Measurements from ENCODE around the gene CHRNA9.

Gene CHRNA9

DNA sequence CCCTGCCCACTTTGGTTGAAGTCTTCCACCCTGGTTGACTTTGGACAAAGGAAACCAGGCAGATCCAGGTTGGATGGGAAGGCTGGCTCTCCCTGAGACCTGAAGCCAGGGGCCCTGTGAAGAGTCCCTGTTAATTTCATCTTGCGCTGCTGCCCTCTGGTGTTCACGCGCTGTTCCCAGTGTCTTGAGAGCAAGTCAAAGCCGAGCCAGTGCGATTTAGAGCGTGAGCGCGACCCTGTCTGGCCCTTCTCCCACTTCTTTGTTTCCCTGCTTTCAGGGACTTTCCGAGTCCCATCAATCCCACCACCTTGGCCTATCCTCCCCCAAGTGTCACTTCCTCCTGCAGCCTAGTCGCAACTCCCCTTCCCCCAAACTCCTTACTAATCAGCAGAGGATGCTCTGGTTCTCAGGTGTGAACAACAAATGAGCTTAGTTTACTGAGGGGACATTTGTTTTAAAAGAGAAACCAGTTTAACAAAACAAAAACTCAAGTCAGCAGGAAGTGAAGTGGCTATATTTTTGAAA lies 25.8 kb upstream of the CHRNA9 start:
- peak; percentile 64 for DNase-seq (ENCODE audit: low read depth)

DNA sequence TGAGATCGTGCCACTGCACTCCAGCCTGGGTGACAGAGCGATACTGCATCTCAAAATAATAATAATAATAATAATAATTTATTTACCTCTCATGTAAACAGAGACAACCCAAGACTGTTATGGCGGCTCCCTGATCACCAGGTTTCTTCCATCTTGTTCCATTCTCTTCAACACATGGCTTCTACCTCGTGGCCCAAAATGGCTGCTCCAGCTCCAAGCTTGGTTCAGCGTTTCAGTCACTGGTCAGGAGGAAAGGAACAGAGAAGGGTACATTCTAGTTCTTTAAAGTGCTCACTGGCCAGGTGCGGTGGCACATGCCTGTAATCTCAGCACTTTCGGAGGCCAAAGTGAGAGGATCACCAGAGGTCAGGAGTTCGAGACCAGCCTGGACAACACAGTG lies 24.9 kb upstream of the CHRNA9 start:
- no peak for DNase-seq (ENCODE audit: low read depth)

DNA sequence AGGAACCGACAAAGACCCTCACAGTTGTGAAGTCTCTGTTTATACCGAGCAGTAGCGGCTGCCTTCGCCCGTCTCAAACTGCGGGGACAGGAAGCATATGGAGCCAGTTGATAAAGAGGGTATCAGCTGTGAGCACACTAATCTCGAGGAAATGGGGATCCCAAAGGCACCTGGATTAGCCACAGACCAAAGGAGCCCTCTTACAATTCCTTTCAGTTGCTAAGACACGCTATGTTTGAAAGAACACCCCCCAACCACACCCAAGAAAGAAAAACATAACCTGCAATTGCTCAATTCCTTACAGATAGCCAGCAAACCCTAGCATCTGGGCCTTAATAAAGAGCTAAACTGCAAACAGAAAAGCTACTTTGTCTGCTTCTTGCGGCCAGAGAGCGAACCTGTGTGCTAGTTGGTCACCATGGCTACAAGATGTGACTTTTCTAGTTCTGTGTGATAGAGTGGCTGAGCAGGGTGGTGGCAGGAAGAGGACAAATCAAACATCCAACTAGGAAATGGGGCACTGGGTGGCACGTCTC lies 23.3 kb upstream of the CHRNA9 start:
- DNase-seq (ENCODE audit: low read depth), result no peak

DNA sequence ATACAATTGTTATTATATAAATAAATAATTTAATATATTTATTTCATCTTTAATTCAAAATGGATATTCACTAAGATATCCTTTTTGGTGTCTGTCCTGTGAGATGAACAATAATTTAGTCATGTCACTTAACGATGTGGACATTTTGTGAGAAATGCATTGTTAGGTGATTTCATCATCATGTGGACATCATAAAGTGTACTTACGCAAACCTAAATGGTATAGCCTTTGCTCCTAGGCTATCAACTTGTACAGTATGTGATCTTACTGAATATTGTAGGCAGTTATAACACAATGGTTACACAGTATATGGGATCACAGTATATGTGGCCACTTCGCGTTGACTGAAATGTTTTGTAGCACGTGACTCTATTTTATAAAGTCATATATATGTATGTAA lies 20.2 kb upstream of the CHRNA9 start:
- no peak for DNase-seq (ENCODE audit: low read depth)

DNA sequence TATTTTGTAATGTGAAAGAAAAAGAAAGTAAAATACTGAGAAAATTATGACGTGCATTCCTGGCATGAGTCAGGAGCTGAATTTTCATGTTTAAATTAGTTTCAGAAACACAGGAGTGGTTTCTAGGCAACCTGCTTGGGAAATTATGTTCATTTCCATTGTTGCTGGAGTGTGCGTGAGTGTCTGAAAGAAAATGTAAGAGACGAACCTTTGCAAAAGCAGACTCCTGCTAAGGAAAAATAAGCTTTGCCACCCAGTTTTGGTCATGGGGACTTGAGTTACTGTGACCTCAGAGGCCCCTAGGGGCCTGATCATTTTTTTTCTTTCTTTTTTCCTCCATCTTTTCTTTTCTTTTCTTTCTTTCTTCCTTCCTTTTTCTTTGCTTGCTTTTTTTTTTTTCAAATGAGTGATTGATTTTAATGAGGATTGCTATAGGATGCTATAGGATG lies 18.8 kb upstream of the CHRNA9 start:
- DNase-seq (ENCODE audit: low read depth), result peak; percentile 95

DNA sequence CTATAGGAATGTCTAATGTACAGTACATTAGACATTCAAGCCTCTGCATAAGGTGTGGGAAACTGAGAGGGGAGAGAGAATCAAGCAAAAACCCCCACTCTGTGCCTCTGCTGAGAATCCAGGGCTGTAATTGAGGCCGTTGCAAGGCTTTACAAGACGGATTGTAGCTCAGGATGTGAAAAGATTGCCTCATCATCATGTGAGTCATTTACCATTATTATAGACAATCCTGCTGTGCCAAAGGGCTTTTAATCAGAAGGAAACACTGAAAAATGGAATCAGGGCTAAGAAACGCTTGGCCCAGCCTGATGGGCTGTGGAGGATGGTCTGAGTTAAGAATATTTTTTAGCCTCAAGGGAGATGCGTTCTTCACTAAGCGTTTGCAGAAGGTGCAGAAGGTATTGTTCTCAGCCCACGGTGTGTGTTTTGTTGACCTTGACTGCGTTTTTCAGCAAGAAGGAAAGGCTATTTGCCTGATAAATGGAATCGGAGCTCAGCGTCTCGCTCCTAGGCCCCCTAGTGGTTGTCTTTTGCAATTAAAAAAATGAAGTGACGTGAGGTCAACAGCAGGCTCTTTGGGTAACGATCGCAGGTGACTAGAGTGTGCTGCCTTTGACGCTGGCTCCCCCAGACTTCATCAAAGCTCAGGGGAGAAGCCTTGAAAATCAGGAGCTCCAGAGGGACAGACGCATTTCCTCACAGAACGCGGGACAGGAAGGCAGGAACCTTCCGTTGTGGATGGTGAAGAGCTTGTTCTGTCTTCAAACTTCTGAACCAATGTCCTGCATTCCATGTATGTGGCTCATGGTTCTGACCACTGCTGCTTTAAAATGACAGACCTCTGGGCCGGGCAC lies 18.1 kb upstream of the CHRNA9 start:
- peak; percentile 96 for DNase-seq (ENCODE audit: low read depth)

DNA sequence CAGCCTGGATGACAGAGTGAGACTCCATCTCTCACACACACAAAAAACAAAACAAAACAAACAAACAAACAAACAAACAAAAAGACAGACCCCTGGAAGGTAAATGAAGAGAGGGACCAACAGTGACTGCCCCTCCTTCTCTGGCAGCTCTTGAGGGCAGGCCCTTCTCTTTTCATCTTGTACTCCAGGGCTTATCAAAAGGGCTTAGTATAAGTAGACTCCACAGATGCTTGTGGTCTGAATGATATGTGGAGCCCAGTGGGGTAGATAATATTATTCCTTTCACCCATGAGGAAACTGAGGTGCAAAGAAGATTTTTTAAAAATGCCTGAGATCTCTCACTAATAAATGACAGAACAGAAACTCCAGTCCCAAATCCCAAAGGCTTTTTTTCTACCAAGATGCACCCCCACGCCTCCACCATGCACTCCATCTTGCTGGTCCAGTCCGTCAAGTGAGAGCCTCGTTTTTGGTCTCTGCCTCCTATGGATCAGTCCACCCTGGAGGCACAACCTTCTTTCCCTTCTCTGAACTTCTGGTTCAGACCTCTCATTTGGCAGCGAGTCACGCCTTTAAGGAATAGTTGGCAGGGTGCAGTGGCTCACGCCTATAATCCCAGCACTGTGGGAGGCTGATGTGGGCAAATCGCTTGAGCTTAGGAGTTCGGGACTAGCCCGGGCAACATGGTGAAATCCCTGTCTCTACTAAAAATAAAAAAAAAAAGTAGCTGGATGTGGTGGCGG lies 17.0 kb upstream of the CHRNA9 start:
- no peak for DNase-seq (ENCODE audit: low read depth)

DNA sequence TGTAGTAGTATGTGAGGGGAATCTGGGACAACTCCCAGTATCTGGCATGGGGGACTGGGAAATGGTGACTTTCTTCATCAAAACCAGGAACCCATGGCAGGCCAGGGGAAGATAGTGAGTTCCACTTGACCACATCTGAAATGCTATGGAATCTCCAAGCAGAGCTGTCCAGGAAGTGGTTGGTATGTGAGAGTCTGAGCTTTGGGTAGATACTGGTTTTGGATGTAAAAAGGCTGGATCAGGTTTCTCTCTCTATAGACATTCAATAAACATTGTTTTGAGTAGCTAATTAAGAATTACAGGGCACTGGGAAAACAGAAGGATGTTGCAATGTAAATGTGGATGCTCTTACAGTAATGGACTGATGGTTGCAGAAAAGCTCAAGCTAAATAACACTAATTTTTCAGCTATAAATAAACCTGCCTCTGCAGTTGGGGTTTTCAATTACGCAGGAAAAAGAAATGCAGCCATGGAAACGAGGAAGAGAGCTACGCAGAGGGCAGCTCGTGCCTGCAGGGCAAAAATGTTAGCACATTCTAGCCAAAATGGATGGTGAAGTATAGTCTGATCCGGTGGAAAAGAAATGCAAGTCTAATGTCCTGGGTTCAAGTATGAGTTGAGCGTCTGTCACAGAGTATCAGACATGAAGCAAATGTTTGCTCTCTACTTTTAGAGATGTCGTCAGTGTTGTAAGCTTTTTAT lies 13.4 kb upstream of the CHRNA9 start:
- DNase-seq (ENCODE audit: low read depth), result peak; percentile 64

DNA sequence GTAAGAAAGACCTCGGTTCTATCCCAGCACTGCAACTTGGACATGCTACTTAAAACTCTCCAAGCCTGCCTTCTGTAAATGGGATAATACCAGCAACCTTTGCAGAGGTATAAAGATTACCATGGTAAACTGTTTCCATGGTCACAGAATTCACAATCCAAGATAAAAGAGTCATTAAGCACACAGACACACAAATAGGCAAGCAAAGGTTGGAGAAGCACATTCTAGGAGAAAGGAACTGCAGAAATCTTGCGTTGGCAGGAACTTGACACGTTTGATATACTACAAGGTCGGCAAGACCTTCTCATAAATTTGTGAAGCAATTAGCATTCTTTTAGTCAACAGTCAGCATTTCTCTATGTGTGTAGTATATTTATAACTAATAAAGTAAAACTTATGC lies 12.3 kb upstream of the CHRNA9 start:
- no peak for DNase-seq (ENCODE audit: low read depth)

DNA sequence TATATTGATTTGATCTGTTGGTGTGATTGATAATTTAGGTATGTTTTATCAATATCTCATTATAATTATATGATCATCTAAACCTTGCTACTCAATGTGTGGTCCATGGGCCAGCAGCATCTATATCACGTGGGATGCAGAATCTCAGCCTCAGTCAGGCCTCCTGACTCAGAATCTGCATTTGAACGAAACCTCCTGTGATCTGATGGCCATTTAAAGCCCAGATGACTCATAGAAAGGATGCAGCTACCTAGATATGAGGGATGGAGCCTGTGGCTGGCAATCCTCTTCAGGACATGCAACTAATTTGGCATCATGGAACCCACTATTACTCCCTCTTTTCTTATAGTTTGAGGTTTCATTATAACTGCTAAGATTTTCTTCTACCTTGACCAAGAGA lies 11.3 kb upstream of the CHRNA9 start:
- DNase-seq (ENCODE audit: low read depth), result no peak

DNA sequence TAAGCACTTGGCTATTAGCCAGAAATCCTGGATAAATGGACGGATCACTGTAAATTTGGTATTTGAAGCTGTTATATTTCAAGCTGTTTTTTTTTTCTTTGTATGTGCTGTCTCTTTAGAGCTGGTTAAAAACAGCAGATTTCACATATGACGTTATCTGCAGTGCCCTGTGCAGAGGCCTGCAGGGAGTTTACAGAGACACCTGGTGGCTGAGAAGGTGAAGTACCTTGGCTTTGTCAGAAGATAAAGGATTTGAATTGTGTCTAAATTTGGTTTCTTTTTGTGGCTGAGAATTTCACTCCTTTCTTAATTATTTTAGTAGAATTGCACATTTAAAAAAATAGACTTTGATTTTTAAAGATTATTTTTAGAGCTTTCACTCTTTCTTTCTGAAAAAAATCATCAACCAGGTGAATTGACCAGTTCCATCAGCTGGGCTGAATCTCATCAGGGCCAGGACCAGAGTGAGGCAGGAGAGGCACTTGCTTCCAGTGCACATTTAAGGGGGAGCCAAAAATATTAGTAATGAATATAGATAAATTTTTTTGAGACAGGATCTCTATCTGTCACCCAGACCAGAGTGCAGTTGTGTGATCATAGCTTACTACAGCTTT lies 9.6 kb upstream of the CHRNA9 start:
- peak; percentile 45 for DNase-seq (ENCODE audit: low read depth)

DNA sequence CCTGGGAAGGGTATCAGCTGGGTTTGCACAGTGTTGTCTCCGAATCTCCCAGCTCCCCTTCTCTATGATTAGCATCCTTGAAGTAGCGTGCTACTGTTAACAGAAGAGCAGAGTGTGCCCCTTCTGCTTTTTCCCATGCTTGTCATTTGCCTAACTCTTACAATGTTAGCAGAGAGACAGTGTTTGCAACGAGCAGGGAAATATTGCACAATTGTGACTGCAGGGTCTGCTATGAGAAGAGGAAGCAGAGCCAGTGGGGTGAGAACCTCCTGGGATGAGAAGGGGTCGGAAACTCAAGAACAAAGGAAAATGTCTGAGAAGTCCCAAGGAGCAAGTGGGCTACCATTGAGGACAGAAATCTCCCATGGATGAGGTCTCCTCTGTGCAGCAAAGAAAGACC lies 7.8 kb upstream of the CHRNA9 start:
- no peak for DNase-seq (ENCODE audit: low read depth)

DNA sequence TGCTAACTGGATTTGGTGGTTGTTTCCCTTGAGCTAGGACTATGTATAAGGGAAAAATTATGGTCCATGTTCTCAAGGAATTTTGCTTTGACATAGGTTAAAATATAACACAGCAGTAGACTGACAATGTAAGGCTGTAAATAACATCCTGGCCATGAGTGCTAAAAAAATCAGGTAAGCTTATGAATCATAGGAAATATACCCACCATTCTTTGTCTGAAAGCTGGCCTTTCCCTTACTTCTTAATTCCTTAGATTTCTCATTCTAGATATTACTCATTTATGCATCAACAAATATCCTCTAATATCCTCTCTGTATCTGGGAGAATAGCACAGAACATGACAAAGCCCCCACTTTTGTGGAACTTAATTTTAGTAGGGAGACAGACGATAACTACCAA lies 6.8 kb upstream of the CHRNA9 start:
- DNase-seq (ENCODE audit: low read depth), result no peak

DNA sequence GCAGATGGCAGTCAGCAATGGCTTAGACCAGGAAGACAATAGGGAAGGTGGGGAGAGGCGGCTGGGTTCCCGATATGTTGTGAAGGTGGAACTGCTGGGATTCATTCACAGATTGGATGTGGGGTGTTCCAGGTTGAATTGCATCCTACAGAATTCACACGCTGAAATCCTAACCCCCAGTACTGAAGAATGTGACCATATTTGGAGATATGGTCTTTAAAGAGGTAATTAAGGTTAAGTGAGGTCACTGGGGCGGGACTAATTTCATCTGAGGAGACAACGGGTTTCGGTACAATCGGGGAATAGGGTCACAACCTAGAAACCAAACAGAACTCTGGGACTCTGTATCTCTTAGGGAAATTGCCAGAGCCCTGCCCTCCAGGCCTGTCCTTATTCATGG lies 5.3 kb upstream of the CHRNA9 start:
- no peak for DNase-seq (ENCODE audit: low read depth)

DNA sequence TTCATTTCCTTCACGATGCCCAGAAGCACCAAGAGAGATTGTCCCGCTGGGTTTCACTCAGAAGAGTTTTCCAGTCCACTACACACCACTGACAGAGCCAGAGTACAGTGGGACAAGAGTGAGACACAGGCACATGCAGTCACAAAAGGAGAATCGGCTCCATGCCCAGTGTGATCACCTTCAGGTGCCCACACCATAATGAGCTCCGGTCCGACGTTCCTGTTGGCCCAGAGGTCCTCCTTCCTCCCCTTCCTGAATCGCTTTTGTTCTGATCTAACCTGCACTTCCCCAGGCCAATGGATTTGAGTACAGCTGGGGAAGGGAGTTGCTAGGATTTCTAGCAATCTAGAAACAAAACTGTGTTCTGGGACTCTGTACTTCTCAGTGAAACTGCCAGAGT lies 4.6 kb upstream of the CHRNA9 start:
- DNase-seq (ENCODE audit: low read depth), result no peak

DNA sequence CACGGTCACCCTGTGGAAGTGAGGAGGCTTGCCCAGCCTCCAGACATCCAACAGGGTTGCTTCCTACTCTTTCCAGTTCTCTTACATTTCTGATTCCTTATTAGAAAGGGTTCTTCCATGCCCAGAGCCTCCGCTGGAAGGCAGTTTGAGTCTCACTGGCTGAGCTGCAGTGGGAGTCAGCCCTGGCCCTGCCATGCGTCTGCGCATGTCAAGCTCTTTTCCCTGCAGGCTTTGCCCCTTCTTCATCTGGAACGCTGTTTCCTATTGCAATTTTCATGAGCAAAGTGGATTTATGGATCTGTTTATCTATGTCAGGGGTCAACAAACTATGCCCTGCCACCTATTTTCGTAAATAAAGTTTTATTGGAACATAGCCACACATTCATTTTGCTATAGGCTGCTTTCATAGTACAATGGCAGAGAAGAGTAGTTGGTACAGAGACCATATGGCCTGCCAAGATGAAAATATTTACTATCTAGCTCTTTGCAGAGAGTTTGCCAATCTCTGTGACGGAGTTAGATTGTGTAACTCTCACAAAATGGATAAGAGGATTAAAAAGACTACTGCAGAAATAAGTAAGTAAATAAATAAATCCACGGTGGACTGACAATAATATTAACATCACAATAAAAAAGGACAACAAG lies 3.9 kb upstream of the CHRNA9 start:
- no peak for DNase-seq (ENCODE audit: low read depth)

DNA sequence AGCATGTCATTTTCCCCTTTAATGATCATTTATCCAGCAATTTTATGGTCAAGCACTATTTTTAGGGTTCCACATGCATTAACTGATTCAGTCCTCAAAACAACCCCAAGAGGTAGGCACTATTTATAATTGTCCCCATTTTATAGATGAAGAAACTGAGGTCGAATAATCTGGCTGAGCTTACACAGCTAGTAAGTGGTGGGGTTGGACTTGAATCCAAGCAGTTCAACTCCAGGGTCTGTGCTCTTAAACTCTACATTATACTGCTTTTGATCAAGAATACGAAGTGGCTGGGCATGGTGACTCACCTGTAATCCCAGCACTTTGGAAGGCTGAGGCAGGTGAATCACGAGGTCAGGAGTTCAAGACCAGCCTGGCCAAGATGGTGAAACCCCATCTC lies 3.2 kb upstream of the CHRNA9 start:
- DNase-seq (ENCODE audit: low read depth), result no peak

DNA sequence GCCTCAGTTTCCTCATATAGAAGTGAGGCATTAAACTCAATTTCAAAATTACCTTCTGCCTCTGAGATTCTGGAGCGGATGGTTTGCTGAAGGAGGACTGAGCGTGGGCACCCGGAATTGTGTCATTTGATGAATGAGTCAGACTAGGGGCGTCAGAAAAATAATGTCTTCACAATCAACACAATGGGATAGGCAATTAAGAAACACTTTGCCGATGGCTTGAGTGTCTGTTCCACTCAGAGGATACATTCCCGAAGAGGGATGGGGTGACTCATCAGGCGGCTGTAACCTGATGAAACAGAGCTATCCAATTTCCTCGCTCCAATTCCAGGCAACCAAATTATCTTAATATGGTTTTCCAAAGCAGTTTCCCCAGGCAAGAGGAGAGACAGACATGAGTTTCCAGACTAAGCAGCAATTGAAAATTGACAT lies 1.2 kb upstream of the CHRNA9 start:
- DNase-seq (ENCODE audit: low read depth), result peak; percentile 77

DNA sequence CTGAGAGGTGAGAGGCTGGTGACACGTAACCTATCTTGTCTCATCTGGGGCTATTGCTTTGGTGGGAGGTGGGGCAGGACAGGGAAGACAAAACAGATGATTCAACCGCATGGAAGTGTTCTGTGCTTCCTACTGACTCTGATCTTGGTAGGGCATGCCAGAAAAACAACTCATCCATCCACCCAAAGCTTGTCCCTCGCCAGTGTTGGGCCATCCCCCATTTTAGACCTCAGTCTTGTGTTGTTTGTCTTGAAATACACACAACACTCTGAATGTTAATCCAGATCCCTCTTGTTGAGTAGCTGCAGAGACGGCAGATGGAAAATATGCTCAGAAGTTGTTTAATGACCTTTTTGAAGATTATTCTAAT lies 377 bp downstream of the CHRNA9 start:
- DNase-seq (ENCODE audit: low read depth), result no peak

DNA sequence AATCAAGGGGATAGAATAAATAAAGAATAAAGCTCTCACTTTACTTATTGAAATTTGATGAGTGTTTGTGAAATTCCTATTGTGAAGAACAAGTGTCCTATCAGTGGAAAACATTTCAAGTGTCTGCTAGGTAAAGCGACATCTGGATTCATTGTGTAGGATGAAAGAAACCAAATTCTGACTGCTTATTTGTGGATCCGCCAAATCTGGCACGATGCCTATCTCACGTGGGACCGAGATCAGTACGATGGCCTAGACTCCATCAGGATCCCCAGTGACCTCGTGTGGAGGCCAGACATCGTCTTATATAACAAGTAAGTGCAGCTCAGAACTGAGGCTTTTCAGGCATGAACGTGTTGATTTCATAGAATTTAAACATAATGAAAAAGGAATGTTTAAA lies 1.9 kb downstream of the CHRNA9 start:
- no peak for DNase-seq (ENCODE audit: low read depth)

DNA sequence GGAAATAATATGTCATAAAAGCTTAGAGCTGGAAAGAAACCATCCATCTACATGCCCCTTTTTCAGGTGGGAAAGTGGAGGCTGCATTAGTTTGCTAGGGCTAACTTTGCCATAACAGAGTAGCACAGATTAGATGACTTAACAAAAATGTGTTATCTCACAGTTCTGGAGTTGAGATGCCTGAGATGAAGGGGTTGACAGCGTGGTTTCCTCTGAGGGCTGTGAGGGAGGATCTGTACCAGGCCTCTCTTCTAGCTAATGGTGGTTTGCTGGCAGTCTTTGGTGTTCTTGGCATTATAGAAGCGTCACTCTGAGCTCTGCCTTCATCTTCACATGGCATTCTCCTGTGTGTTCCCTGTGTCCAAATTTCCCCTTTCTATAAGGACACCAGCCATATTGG lies 2.4 kb downstream of the CHRNA9 start:
- no peak for DNase-seq (ENCODE audit: low read depth)

Data from stromal cell of bone marrow (primary cell).